Uterus (tissue), 4 donors: Measurements from ENCODE around the gene TIMM10B. TPM values are rescaled to one million over a fixed set of nuclear protein-coding genes. Genes with fewer than 3 reads are reported as not detected.

Experiments
- DNase-seq, 2 donors: peaks; one replicate each; pipeline ENCODE4 v3.0.0-alpha.2; 2019 to 2020
- H3K27ac ChIP-seq, 2 donors: fragments of 200-600 bp; sonication (generic); 1 replicate in 1 of 2; 2 replicates in 1 of 2; pipeline ENCODE4 v1.5.1; 2016 to 2018
- H3K27me3 ChIP-seq, 2 donors: fragments of 200-600 bp; sonication (generic); one replicate each; pipeline ENCODE4 v1.5.1; 2018 to 2019; ENCODE audit warnings: control low read depth in 1 of 2
- H3K36me3 ChIP-seq, 2 donors: fragments of 200-600 bp; sonication (generic); one replicate each; pipeline ENCODE4 v1.5.1; 2019; ENCODE audit warnings: control low read depth in 1 of 2
- H3K4me1 ChIP-seq, 2 donors: fragments of 200-600 bp; sonication (generic); one replicate each; pipeline ENCODE4 v1.5.1; 2018 to 2019; ENCODE audit warnings: control low read depth in 1 of 2
- H3K4me3 ChIP-seq, 2 donors: fragments of 200-600 bp; sonication (generic); 1 replicate in 1 of 2; 2 replicates in 1 of 2; pipeline ENCODE4 v1.5.1; 2018 to 2019; ENCODE audit warnings: mild to moderate bottlenecking in 1 of 2
- H3K9me3 ChIP-seq, 2 donors: fragments of 200-600 bp; sonication (generic); one replicate each; pipeline ENCODE4 v1.5.1; 2019; ENCODE audit warnings: control low read depth in 1 of 2
- POLR2A ChIP-seq, 2 donors: fragments of 450-650 bp; IDR thresholded peaks; one replicate each; pipeline ENCODE4 v1.6.1; 2016; ENCODE audit warnings: antibody characterized with exemption in 2 of 2, mild to moderate bottlenecking in 1 of 2, moderate library complexity in 1 of 2
- intact Hi-C: fragments of 100-400 bp; cut with DNase I; formaldehyde crosslinking; loops from one replicate; pipeline ENCODE4 v1.15.1; 2023; ENCODE audit warnings: low total_unique reads
- total RNA-seq, 4 donors: library from RNA; depleted of rRNA in 3 of 4; stranded (reverse); fragments of >200 nt in 3 of 4; gene quantifications; one replicate each; pipeline versions ENCODE4 v1.1.0 to v1.2.4, GENCODE V29; 2014 to 2023
- TF ChIP-seq, protein P1 (sequence below), 4 experiments: fragments of 200-600 bp in 2 of 4; fragments of 450-650 bp in 2 of 4; sonication (generic) in 2 of 4; IDR thresholded peaks; one replicate each; pipeline ENCODE4 v1.5.1; 2016 to 2019; ENCODE audit warnings: antibody characterized with exemption in 4 of 4, mild to moderate bottlenecking in 2 of 4, moderate library complexity in 1 of 4
- donor health status: DM: yes; HTN: yes; CAD: no.

Gene TIMM10B
- total RNA-seq, 4 donors from 2014 or later: 7.9 to 40.7 (median 28.4) TPM

DNA sequence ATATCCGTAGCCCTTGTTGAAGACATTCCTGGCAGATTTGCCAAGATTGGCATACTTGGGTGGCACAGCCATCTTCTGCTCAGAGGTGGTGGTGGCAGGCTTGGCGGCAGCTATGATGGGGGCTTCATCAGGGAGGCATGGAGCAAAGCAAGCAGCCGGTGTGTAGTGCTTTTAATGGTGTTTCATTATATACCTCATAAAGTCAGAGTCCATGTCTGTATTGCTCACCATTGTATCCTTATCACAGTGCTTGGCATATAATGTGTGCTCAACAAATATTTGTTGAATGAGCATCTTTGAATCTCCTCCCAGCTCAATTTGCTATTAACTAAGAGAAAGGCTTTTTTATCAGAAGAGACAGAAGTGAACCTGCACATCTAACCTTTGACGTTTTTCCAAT, 8.0 kb downstream of the TIMM10B start:
- intact Hi-C loops: no loop called here
- Histone ChIP-seq H3K4me3 (no peak overlapping the region), H3K27me3 (no peaks in the 10 kb centered on the region), H3K36me3 (no peaks in the 10 kb centered on the region), H3K4me1 (no peaks in the 10 kb centered on the region), H3K9me3 (no peaks in the 10 kb centered on the region), H3K27ac (no peak overlapping the region)
- DNase-seq: no peak
- TF ChIP-seq, protein P1, sequence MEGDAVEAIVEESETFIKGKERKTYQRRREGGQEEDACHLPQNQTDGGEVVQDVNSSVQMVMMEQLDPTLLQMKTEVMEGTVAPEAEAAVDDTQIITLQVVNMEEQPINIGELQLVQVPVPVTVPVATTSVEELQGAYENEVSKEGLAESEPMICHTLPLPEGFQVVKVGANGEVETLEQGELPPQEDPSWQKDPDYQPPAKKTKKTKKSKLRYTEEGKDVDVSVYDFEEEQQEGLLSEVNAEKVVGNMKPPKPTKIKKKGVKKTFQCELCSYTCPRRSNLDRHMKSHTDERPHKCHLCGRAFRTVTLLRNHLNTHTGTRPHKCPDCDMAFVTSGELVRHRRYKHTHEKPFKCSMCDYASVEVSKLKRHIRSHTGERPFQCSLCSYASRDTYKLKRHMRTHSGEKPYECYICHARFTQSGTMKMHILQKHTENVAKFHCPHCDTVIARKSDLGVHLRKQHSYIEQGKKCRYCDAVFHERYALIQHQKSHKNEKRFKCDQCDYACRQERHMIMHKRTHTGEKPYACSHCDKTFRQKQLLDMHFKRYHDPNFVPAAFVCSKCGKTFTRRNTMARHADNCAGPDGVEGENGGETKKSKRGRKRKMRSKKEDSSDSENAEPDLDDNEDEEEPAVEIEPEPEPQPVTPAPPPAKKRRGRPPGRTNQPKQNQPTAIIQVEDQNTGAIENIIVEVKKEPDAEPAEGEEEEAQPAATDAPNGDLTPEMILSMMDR (IDR thresholded peaks at IDR 0.05): no peak
- no peak for TF ChIP-seq POLR2A (IDR thresholded peaks at IDR 0.05)

DNA sequence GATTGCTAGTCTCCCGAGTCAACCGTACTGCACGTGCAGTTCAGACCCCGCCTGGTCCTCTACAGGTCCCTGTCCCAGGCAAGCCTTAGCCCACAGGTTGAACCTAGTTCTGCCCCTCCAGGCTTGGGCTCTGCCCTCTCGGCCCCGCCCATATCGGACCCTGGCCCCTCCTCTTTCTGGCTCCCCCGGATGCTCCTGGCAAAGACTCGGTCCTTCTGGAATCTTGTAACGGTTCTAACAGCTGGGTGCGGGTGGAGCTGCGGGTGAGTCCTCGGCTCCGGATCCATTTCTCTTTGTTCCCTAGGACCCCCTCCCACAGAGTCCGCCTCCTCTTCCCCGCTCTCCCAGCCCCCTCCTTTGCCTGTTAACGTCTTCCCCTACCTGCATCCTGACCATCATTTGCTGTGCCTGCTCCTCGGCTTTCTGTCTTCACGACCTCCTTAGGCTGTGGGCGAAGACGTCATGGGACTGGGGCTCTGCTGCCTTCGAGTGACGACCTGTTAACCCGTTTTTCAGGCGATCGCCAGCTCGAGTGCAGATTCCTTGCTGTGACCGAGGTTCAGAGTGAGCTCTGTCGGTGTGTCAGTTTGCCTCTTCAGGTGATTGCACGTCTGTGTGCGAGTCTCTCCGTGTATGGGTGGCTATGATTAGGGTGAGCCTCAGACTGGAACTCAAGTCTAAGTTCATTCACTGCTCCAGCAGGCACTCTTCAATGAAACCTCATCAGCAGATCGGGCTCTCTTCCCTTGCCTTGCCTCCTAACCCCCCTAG, 16.0 kb downstream of the TIMM10B start, which contains the start of gene DNHD1:
Gene DNHD1, plus strand, starts transcription at position 212 of the 771 bp plus-strand sequence. CDS start 936 bp downstream, outside the sequence.
- H3K4me3 ChIP-seq: peak within 1 kb of the TSS in 1 of 2 donors; percentile 28
- H3K36me3 ChIP-seq: no peaks in the 10 kb centered on the region
- H3K4me1 ChIP-seq: no peaks in the 10 kb centered on the region
- intact Hi-C loops: no loop called here
- TF ChIP-seq, protein P1 (IDR thresholded peaks at IDR 0.05): no peak
- TF ChIP-seq POLR2A (IDR thresholded peaks at IDR 0.05): no peak
- peak in 1 of 2 donors; percentile 46 for DNase-seq
- no peaks in the 10 kb centered on the region for H3K27me3 ChIP-seq
- no peak within 1 kb of the TSS for H3K27ac ChIP-seq
- H3K9me3 ChIP-seq: no peaks in the 10 kb centered on the region

DNA sequence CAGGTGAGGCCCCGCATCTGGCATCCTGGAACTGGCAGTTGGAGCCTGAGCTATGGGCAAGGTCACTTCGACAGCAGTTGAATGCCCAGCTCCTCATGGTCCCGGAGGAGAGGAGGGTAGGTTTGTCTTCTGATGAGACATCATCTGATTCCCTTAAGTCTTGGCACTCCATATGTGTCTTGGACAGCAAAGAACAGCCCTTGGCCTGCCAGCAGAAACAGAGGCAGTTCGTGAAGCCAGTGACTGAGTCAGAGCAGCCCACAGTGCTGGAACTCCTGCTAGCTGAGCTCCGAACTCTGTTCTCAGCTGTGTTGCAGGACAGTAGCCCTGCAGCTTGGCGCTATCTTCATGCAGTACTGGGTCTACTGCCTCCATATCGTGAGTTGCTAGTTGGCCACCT, 16.8 kb downstream of the TIMM10B start:
- intact Hi-C loops: no loop called here
- TF ChIP-seq, protein P1 (IDR thresholded peaks at IDR 0.05): no peak
- TF ChIP-seq POLR2A (IDR thresholded peaks at IDR 0.05): no peak
- no peaks in the 10 kb centered on the region for H3K27me3 ChIP-seq
- H3K4me3 ChIP-seq: no peak overlapping the region
- H3K4me1 ChIP-seq: no peaks in the 10 kb centered on the region
- H3K9me3 ChIP-seq: no peaks in the 10 kb centered on the region
- no peaks in the 10 kb centered on the region for H3K36me3 ChIP-seq
- DNase-seq: no peak
- H3K27ac ChIP-seq: no peak overlapping the region

DNA sequence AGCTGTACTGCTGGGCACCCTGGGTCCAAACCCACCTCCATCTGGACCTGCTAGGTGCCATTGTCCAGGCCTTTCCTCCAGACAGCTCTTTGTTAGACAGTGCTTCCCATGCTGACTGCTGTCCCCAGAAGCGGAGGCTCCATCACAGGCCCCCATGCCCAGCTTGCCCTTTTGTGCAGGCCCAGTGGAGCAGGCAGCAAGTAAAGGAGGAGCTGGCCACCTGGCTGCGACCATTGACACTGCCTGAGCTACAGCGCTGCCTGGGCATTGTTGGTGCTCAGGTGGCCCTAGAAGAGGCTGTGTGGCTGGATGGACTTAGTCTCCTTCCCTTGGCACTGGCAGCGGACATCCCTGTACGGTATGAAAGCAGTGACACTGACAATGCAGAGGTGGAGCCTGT, 17.2 kb downstream of the TIMM10B start:
- no peak for DNase-seq
- Histone ChIP-seq H3K4me1 (no peaks in the 10 kb centered on the region), H3K9me3 (no peaks in the 10 kb centered on the region), H3K36me3 (no peaks in the 10 kb centered on the region), H3K4me3 (no peak overlapping the region), H3K27ac (no peak overlapping the region), H3K27me3 (no peaks in the 10 kb centered on the region)
- intact Hi-C loops: no loop called here
- TF ChIP-seq, protein P1 (IDR thresholded peaks at IDR 0.05): no peak
- TF ChIP-seq POLR2A (IDR thresholded peaks at IDR 0.05): no peak

DNA sequence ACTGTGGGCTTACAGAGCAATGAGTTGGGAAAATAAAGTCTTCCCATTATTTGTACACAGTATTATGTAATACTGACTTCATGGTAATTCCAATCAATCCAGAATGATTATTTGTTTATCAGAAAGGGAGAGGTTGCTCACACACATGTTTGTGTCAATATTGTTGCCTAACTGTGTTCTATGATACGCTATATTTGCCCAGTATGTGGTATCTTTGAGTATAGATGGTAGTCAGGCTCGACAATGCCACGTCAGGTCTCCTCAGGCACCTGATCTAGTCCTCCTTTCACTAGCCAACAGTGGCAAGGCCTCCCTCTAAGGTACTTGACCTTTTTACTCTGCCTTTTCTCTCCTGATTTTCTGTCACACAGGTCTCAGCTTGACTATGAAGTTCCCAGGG, 21.1 kb downstream of the TIMM10B start:
- Histone ChIP-seq H3K27ac (no peak overlapping the region), H3K4me1 (no peaks in the 10 kb centered on the region), H3K9me3 (no peaks in the 10 kb centered on the region), H3K27me3 (no peaks in the 10 kb centered on the region), H3K36me3 (no peaks in the 10 kb centered on the region), H3K4me3 (no peak overlapping the region)
- DNase-seq: no peak
- TF ChIP-seq POLR2A (IDR thresholded peaks at IDR 0.05): no peak
- TF ChIP-seq, protein P1 (IDR thresholded peaks at IDR 0.05): no peak
- intact Hi-C loops: loop anchor here (10.0 kb wide), 1 partner anchor 58 kb away; the partner anchor contains the start of gene HPX
